Measurements from ENCODE around the gene TSKU.

Gene TSKU

DNA sequence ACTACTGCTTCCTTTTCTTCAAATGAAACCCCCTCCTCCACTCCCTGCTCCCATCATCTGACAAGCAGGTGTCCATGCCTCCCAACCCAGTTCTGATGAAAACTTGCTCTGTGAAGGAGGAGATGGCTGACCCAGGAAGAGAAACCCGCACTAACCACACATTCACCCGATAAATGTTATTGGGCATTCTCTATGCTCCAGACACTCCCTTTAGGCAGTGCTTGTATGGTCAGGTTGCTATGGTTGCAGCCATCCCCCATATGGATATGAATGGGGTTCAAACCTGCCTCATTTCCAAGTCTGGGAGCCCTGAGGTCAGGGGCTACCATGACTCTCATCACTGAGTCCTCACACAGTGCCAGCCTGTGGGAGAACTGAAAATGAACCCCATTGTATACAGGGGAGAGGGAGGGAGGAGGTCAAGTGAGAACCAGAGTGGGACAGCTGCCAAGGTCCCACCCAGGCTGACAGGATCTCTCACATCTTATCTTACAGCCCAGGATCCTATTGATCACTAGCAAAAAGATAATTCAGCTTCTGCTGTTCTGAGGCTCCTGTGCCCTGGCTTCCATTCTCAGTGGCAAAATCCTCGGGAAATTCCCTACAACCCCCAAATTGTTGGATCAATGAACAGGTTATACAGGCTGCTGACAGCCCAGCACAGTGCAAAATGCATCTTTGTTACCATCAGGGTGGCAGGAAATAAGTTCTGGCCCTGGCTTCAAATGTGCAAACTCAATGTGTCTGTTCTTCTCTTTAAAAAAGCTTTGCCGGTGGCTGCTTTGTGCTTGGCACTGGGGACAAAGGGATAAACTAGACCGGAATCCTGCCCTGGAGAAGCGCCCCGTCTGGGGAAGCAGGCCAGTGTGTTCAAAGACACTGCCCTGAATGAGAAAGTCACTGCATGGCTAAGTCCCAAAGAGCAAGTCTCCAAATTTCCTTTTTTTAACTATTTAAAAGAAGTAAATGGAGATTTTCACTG, 54.8 kb downstream of the TSKU start:
- no peak overlapping the region for H3K27ac ChIP-seq (ENCODE audit: low read length)
- no peaks in the 10 kb centered on the region for H3K36me3 ChIP-seq (ENCODE audit: insufficient read depth, low read length)
- H3K79me2 ChIP-seq (ENCODE audit: insufficient read depth, low read length): no peaks in the 10 kb centered on the region
- H3K4me1 ChIP-seq (ENCODE audit: insufficient read depth, low read length): no peaks in the 10 kb centered on the region
- no peak overlapping the region for H3K4me2 ChIP-seq (ENCODE audit: insufficient read depth, low read length)
- no peak overlapping the region for H2AFZ ChIP-seq (ENCODE audit: low read depth, low read length)
- no peak overlapping the region for H3K9ac ChIP-seq (ENCODE audit: low read depth, low read length)
- H3K4me3 ChIP-seq (ENCODE audit: low read depth in 1 of 2, low read length in 2 of 2): no peak overlapping the region
- no peaks in the 10 kb centered on the region for H3K9me3 ChIP-seq (ENCODE audit: insufficient read depth, low read length, severe bottlenecking)
- peaks cover 20% of the 10 kb centered on the region for H3K27me3 ChIP-seq (ENCODE audit: insufficient read depth, low read length, poor library complexity)
- DNase-seq: no peak
- TF ChIP-seq, protein P1, sequence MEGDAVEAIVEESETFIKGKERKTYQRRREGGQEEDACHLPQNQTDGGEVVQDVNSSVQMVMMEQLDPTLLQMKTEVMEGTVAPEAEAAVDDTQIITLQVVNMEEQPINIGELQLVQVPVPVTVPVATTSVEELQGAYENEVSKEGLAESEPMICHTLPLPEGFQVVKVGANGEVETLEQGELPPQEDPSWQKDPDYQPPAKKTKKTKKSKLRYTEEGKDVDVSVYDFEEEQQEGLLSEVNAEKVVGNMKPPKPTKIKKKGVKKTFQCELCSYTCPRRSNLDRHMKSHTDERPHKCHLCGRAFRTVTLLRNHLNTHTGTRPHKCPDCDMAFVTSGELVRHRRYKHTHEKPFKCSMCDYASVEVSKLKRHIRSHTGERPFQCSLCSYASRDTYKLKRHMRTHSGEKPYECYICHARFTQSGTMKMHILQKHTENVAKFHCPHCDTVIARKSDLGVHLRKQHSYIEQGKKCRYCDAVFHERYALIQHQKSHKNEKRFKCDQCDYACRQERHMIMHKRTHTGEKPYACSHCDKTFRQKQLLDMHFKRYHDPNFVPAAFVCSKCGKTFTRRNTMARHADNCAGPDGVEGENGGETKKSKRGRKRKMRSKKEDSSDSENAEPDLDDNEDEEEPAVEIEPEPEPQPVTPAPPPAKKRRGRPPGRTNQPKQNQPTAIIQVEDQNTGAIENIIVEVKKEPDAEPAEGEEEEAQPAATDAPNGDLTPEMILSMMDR (IDR thresholded peaks at IDR 0.05; ENCODE audit: borderline replicate concordance, extremely low read depth, low read length, poor library complexity, severe bottlenecking): no peak
- H4K20me1 ChIP-seq (ENCODE audit: insufficient read depth, low read length): no peaks in the 10 kb centered on the region
- ATAC-seq (ENCODE audit: insufficient read depth, low read depth): no peak

DNA sequence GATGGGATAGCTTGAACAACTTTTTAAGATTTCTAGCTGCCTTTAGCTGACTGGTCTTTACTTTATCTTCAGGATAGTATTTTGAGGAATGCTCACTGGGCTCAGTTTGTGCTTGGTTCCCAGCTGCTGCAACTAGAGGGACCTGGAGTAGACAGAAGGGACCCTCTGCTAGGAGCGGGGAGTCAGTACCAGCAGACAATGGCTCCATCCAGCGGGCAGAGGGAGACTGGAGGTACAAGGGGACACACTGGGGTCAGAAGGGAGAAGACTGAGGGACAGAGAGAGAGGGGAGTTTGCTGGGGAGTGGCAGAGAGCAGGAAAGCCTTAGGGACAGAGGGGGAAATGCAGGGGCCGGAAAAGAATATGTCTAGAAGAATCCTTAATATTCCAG, 55.5 kb downstream of the TSKU start:
- no peak overlapping the region for H3K4me3 ChIP-seq (ENCODE audit: low read depth in 1 of 2, low read length in 2 of 2)
- no peak overlapping the region for H2AFZ ChIP-seq (ENCODE audit: low read depth, low read length)
- no peaks in the 10 kb centered on the region for H4K20me1 ChIP-seq (ENCODE audit: insufficient read depth, low read length)
- no peaks in the 10 kb centered on the region for H3K79me2 ChIP-seq (ENCODE audit: insufficient read depth, low read length)
- no peak overlapping the region for H3K4me2 ChIP-seq (ENCODE audit: insufficient read depth, low read length)
- TF ChIP-seq, protein P1 (IDR thresholded peaks at IDR 0.05; ENCODE audit: borderline replicate concordance, extremely low read depth, low read length, poor library complexity, severe bottlenecking): peak; percentile 43
- TF ChIP-seq EZH2 (IDR thresholded peaks at IDR 0.05; ENCODE audit: borderline replicate concordance, low read depth, low read length, severe bottlenecking): no peak
- H3K36me3 ChIP-seq (ENCODE audit: insufficient read depth, low read length): no peaks in the 10 kb centered on the region
- peaks cover 20% of the 10 kb centered on the region for H3K27me3 ChIP-seq (ENCODE audit: insufficient read depth, low read length, poor library complexity)
- no peak overlapping the region for H3K27ac ChIP-seq (ENCODE audit: low read length)
- H3K9me3 ChIP-seq (ENCODE audit: insufficient read depth, low read length, severe bottlenecking): no peaks in the 10 kb centered on the region
- no peak for DNase-seq
- no peak for ATAC-seq (ENCODE audit: insufficient read depth, low read depth)
- H3K9ac ChIP-seq (ENCODE audit: low read depth, low read length): no peak overlapping the region
- H3K4me1 ChIP-seq (ENCODE audit: insufficient read depth, low read length): no peaks in the 10 kb centered on the region

DNA sequence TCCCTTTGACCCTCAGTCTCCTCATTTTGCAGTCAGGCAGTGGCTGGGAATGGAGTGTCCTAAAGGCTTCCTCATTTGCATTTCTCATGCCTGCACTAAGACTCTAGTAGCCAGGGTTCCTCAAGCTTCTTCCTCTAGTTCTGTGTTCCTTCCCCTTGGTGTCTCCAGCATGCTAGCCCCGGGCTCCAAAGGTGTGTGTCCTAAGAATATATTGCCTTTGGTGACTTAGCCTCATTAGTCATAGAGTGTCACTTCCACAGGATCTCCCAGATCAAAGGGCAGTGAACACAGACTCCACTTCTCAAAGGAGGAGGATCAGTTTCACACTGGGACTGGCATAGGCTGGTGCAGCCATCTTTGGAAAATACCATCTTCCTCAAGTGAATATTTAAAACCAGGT, 56.2 kb downstream of the TSKU start:
- H3K79me2 ChIP-seq (ENCODE audit: insufficient read depth, low read length): no peaks in the 10 kb centered on the region
- H3K4me2 ChIP-seq (ENCODE audit: insufficient read depth, low read length): no peak overlapping the region
- H3K4me3 ChIP-seq (ENCODE audit: low read depth in 1 of 2, low read length in 2 of 2): no peak overlapping the region
- no peaks in the 10 kb centered on the region for H3K9me3 ChIP-seq (ENCODE audit: insufficient read depth, low read length, severe bottlenecking)
- H3K36me3 ChIP-seq (ENCODE audit: insufficient read depth, low read length): no peaks in the 10 kb centered on the region
- H2AFZ ChIP-seq (ENCODE audit: low read depth, low read length): no peak overlapping the region
- ATAC-seq (ENCODE audit: insufficient read depth, low read depth) (no peak), DNase-seq (no peak)
- no peak overlapping the region for H3K9ac ChIP-seq (ENCODE audit: low read depth, low read length)
- no peak overlapping the region for H3K27ac ChIP-seq (ENCODE audit: low read length)
- no peaks in the 10 kb centered on the region for H3K4me1 ChIP-seq (ENCODE audit: insufficient read depth, low read length)
- TF ChIP-seq, protein P1 (IDR thresholded peaks at IDR 0.05; ENCODE audit: borderline replicate concordance, extremely low read depth, low read length, poor library complexity, severe bottlenecking): no peak
- no peak for TF ChIP-seq EZH2 (IDR thresholded peaks at IDR 0.05; ENCODE audit: borderline replicate concordance, low read depth, low read length, severe bottlenecking)
- H3K27me3 ChIP-seq (ENCODE audit: insufficient read depth, low read length, poor library complexity): peaks cover 20% of the 10 kb centered on the region
- H4K20me1 ChIP-seq (ENCODE audit: insufficient read depth, low read length): no peaks in the 10 kb centered on the region
